Neural crest cell (in vitro differentiated cells): ENCODE measurements around the gene PNPLA6. TPM values are rescaled to one million over a fixed set of nuclear protein-coding genes. Genes with fewer than 3 reads are reported as not detected.

Experiments
- DNase-seq: peaks from one replicate; pipeline ENCODE4 v3.0.0; 2021; ENCODE audit warnings: low read depth, mixed read lengths, low spot score
- H3K27ac Mint-ChIP-seq: one replicate; pipeline ENCODE4 v1.8.0; 2021; ENCODE audit warnings: mild to moderate bottlenecking, mixed read lengths; ENCODE audit not compliant: unreplicated experiment
- H3K27me3 Mint-ChIP-seq: 2 replicates; pipeline ENCODE4 v1.8.0; 2021; ENCODE audit warnings: low read depth, mild to moderate bottlenecking, mixed read lengths
- H3K36me3 Mint-ChIP-seq: 2 replicates; pipeline ENCODE4 v1.8.0; 2021; ENCODE audit warnings: low read depth, mild to moderate bottlenecking, mixed read lengths
- H3K4me1 Mint-ChIP-seq: 2 replicates; pipeline ENCODE4 v1.8.0; 2021; ENCODE audit warnings: mixed read lengths
- H3K4me3 Mint-ChIP-seq: one replicate; pipeline ENCODE4 v1.8.0; 2021; ENCODE audit warnings: mild to moderate bottlenecking, mixed read lengths
- H3K9me3 Mint-ChIP-seq: 2 replicates; pipeline ENCODE4 v1.8.0; 2021; ENCODE audit warnings: mixed read lengths
- CTCF ChIP-seq: fragments of 200-600 bp; sonication (generic); conservative IDR thresholded peaks from 2 replicates; pipeline ENCODE4 v1.5.0; 2021; ENCODE audit warnings: antibody characterized with exemption, mild to moderate bottlenecking
- total RNA-seq: library from RNA; stranded (reverse); gene quantifications from 2 replicates; pipeline ENCODE4 v1.2.1, GENCODE V29; 2021

PNPLA6 gene
- total RNA-seq, 1 donor from 2014 or later: 72.1 TPM

GRCh38 chr19:7529610-7530490 is 5.7 kb upstream of the PNPLA6 start:
- Mint-ChIP-seq H3K9me3 (no peaks in the 10 kb centered on the region), H3K27me3 (no peaks in the 10 kb centered on the region), H3K4me1 (peaks cover 12% of the 10 kb centered on the region), H3K27ac (peak overlapping the region; percentile 20), H3K4me3 (peak overlapping the region; percentile 23), H3K36me3 (no peaks in the 10 kb centered on the region)
- no peak for TF ChIP-seq CTCF
- DNase-seq: no peak

GRCh38 chr19:7533281-7533885 is 2.1 kb upstream of the PNPLA6 start:
- Mint-ChIP-seq H3K27me3 (no peaks in the 10 kb centered on the region), H3K27ac (peak overlapping the region; percentile 96), H3K9me3 (no peaks in the 10 kb centered on the region), H3K36me3 (no peaks in the 10 kb centered on the region), H3K4me3 (peak overlapping the region; percentile 99), H3K4me1 (peaks cover 20% of the 10 kb centered on the region)
- no peak for DNase-seq
- no peak for TF ChIP-seq CTCF

- Mint-ChIP-seq H3K27ac (peak overlapping the region; percentile 96), H3K36me3 (no peaks in the 10 kb centered on the region), H3K9me3 (no peaks in the 10 kb centered on the region), H3K4me1 (peaks cover 20% of the 10 kb centered on the region), H3K27me3 (no peaks in the 10 kb centered on the region), H3K4me3 (peak overlapping the region; percentile 99)
- no peak for TF ChIP-seq CTCF
- DNase-seq: peak; percentile 64
Measured at GRCh38 chr19:7533925-7534480, 1.5 kb upstream of the PNPLA6 start.

GRCh38 chr19:7534531-7535046 is 928 bp upstream of the PNPLA6 start:
- Mint-ChIP-seq H3K9me3 (no peaks in the 10 kb centered on the region), H3K27me3 (no peaks in the 10 kb centered on the region), H3K27ac (peak overlapping the region; percentile 96)

More at GRCh38 chr19:7534531-7535046, 928 bp upstream of the PNPLA6 start:
- DNase-seq: peak; percentile 37
- Mint-ChIP-seq H3K4me3 (peak overlapping the region; percentile 99), H3K36me3 (no peaks in the 10 kb centered on the region), H3K4me1 (peaks cover 20% of the 10 kb centered on the region)
- TF ChIP-seq CTCF: no peak
